Liver (tissue), 9 donors: ENCODE measurements around the gene IPPK. TPM values are rescaled to one million over a fixed set of nuclear protein-coding genes. Genes with fewer than 3 reads are reported as not detected.

Source experiments
- DNase-seq: peaks from one replicate; pipeline ENCODE4 v3.0.0-alpha.2; 2017; ENCODE audit warnings: low spot score
- H3K27ac ChIP-seq, 2 donors: one replicate each; pipeline ENCODE4 v1.7.0; 2013; ENCODE audit warnings: inconsistent platforms in 2 of 2, low read length in 2 of 2, control low read depth in 1 of 2, low read depth in 1 of 2, mild to moderate bottlenecking in 1 of 2
- H3K27me3 ChIP-seq, 4 donors: one replicate each; pipeline versions ENCODE4 v1.6.1 to v1.7.0; 2013; ENCODE audit warnings: low read length in 3 of 4, inconsistent platforms in 1 of 4, mild to moderate bottlenecking in 1 of 4, moderate library complexity in 1 of 4; ENCODE audit not compliant: control insufficient read depth in 4 of 4, insufficient read depth in 4 of 4
- H3K36me3 ChIP-seq, 4 donors: one replicate each; pipeline versions ENCODE4 v1.6.1 to v1.7.0; 2013; ENCODE audit warnings: low read length in 3 of 4, mild to moderate bottlenecking in 3 of 4, low read depth in 1 of 4, moderate library complexity in 1 of 4; ENCODE audit not compliant: control insufficient read depth in 4 of 4, insufficient read depth in 3 of 4
- H3K4me1 ChIP-seq, 4 donors: one replicate each; pipeline versions ENCODE4 v1.6.1 to v1.7.0; 2013; ENCODE audit warnings: low read length in 3 of 4, mild to moderate bottlenecking in 3 of 4, moderate library complexity in 1 of 4; ENCODE audit not compliant: control insufficient read depth in 4 of 4, insufficient read depth in 4 of 4
- H3K4me3 ChIP-seq, 3 donors: one replicate each; pipeline versions ENCODE4 v1.6.1 to v1.7.0; 2013; ENCODE audit warnings: low read length in 3 of 3, control low read depth in 1 of 3, low read depth in 1 of 3, mild to moderate bottlenecking in 1 of 3
- H3K9ac ChIP-seq, 2 donors: one replicate each; pipeline ENCODE4 v1.7.0; 2013; ENCODE audit warnings: low read length in 2 of 2, mild to moderate bottlenecking in 2 of 2, moderate library complexity in 2 of 2, control low read depth in 1 of 2, low read depth in 1 of 2
- H3K9me3 ChIP-seq, 4 donors: one replicate each; pipeline versions ENCODE4 v1.6.1 to v1.7.0; 2013; ENCODE audit warnings: low read length in 3 of 4; ENCODE audit not compliant: control insufficient read depth in 4 of 4
- ATF3 ChIP-seq: IDR thresholded peaks from 2 replicates; pipeline ENCODE4 v1.6.1; 2016; ENCODE audit warnings: antibody characterized with exemption
- EGR1 ChIP-seq, 2 donors: IDR thresholded peaks; 2 replicates each; pipeline ENCODE4 v1.6.1; 2016 to 2018; ENCODE audit warnings: antibody characterized with exemption in 2 of 2, low read depth in 2 of 2
- FOXA1 ChIP-seq: IDR thresholded peaks from 2 replicates; pipeline ENCODE4 v1.6.1; 2016; ENCODE audit warnings: antibody characterized with exemption
- FOXA2 ChIP-seq: IDR thresholded peaks from 2 replicates; pipeline ENCODE4 v1.6.1; 2016; ENCODE audit warnings: antibody characterized with exemption
- GABPA ChIP-seq, 2 donors: IDR thresholded peaks in 1 of 2; conservative IDR thresholded peaks in 1 of 2; 2 replicates each; pipeline ENCODE4 v1.6.1; 2016; ENCODE audit warnings: antibody characterized with exemption in 2 of 2, mild to moderate bottlenecking in 1 of 2, moderate library complexity in 1 of 2
- HNF4A ChIP-seq, 2 donors: conservative IDR thresholded peaks; 2 replicates each; pipeline ENCODE4 v1.6.1; 2016; ENCODE audit warnings: antibody characterized with exemption in 2 of 2, mild to moderate bottlenecking in 2 of 2
- HNF4G ChIP-seq: IDR thresholded peaks from 2 replicates; pipeline ENCODE4 v1.6.1; 2016; ENCODE audit warnings: antibody characterized with exemption
- JUND ChIP-seq, 2 donors: IDR thresholded peaks; 2 replicates each; pipeline ENCODE4 v1.6.1; 2016; ENCODE audit warnings: antibody characterized with exemption in 2 of 2
- NR2F2 ChIP-seq: IDR thresholded peaks from 2 replicates; pipeline ENCODE4 v1.6.1; 2016; ENCODE audit warnings: antibody characterized with exemption
- RAD21 ChIP-seq, 2 donors: IDR thresholded peaks; 2 replicates each; pipeline ENCODE4 v1.6.1; 2016; ENCODE audit warnings: antibody characterized with exemption in 2 of 2, mild to moderate bottlenecking in 2 of 2
- REST ChIP-seq: IDR thresholded peaks from 2 replicates; pipeline ENCODE4 v1.6.1; 2016; ENCODE audit warnings: antibody characterized with exemption, mild to moderate bottlenecking
- RXRA ChIP-seq, 2 donors: IDR thresholded peaks; 2 replicates each; pipeline ENCODE4 v1.6.1; 2017 to 2018; ENCODE audit warnings: antibody characterized with exemption in 2 of 2, mild to moderate bottlenecking in 1 of 2
- SP1 ChIP-seq: IDR thresholded peaks from 2 replicates; pipeline ENCODE4 v1.6.1; 2018; ENCODE audit warnings: antibody characterized with exemption, mild to moderate bottlenecking
- TAF1 ChIP-seq: conservative IDR thresholded peaks from 2 replicates; pipeline ENCODE4 v1.6.1; 2016; ENCODE audit warnings: antibody characterized with exemption, mild to moderate bottlenecking
- YY1 ChIP-seq: IDR thresholded peaks from 2 replicates; pipeline ENCODE4 v1.6.1; 2016; ENCODE audit warnings: antibody characterized with exemption, mild to moderate bottlenecking
- ZBTB33 ChIP-seq: IDR thresholded peaks from 2 replicates; pipeline ENCODE4 v1.6.1; 2016; ENCODE audit warnings: antibody characterized with exemption
- WGBS: extraction: QIAGEN DNeasy Blood & Tissue Kit; methylation state at CpG from one replicate; pipeline ENCODE4 v1.1.7; 2013; 5-methylcytosine and 5-hydroxymethylcytosine counted together
- polyA plus RNA-seq, 2 donors: library from polyadenylated mRNA; stranded (reverse) in 1 of 2; unstranded in 1 of 2; fragments of 200-250 nt in 1 of 2; fragments of >200 nt in 1 of 2; fragmentation: Nextera tagmentation in 1 of 2; extraction: Ambion mirVana in 1 of 2; gene quantifications; one replicate each; pipeline versions ENCODE4 v1.2.1 to v1.2.3, GENCODE V29; 2013 to 2015
- total RNA-seq, 2 donors: library from RNA; depleted of rRNA; stranded (reverse); fragments of >200 nt; gene quantifications; one replicate each; pipeline ENCODE4 v1.2.3, GENCODE V29; 2014
- TF ChIP-seq, protein P1 (sequence below): fragments of 150-350 bp; IDR thresholded peaks from 2 replicates; pipeline ENCODE4 v1.5.1; 2017; ENCODE audit warnings: improper control_type of control experiment, low read depth, low read length; ENCODE audit not compliant: missing input control
- TF ChIP-seq, protein P2 (sequence below): IDR thresholded peaks from 2 replicates; pipeline ENCODE4 v1.6.1; 2016; ENCODE audit warnings: antibody characterized with exemption
- donor health status: healthy.
- donor health status: healthy.
- donor health status: healthy.
- donor health status: healthy.
- donor health status: healthy.

IPPK gene
- total and polyA plus RNA-seq, 4 donors, result 2.1 to 5.9 (median 3.6) TPM

- TF ChIP-seq TAF1 (no peak), EGR1 (IDR thresholded peaks at IDR 0.05; ENCODE audit: low read depth in 2 of 2) (no peak), YY1 (no peak), RAD21 (IDR thresholded peaks at IDR 0.05) (no peak), REST (no peak), NR2F2 (no peak), GABPA (IDR thresholded peaks at IDR 0.05 in 1 of 2, conservative IDR thresholded peaks at IDR 0.05 in 1 of 2) (no peak), HNF4A (conservative IDR thresholded peaks at IDR 0.05) (no peak), SP1 (no peak), RXRA (IDR thresholded peaks at IDR 0.05) (no peak), ZBTB33 (no peak), FOXA2 (no peak), HNF4G (no peak), FOXA1 (no peak), JUND (IDR thresholded peaks at IDR 0.05) (no peak), ATF3 (no peak)
- TF ChIP-seq, protein P1, sequence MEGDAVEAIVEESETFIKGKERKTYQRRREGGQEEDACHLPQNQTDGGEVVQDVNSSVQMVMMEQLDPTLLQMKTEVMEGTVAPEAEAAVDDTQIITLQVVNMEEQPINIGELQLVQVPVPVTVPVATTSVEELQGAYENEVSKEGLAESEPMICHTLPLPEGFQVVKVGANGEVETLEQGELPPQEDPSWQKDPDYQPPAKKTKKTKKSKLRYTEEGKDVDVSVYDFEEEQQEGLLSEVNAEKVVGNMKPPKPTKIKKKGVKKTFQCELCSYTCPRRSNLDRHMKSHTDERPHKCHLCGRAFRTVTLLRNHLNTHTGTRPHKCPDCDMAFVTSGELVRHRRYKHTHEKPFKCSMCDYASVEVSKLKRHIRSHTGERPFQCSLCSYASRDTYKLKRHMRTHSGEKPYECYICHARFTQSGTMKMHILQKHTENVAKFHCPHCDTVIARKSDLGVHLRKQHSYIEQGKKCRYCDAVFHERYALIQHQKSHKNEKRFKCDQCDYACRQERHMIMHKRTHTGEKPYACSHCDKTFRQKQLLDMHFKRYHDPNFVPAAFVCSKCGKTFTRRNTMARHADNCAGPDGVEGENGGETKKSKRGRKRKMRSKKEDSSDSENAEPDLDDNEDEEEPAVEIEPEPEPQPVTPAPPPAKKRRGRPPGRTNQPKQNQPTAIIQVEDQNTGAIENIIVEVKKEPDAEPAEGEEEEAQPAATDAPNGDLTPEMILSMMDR, result no peak
- TF ChIP-seq, protein P2, sequence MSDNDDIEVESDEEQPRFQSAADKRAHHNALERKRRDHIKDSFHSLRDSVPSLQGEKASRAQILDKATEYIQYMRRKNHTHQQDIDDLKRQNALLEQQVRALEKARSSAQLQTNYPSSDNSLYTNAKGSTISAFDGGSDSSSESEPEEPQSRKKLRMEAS, result no peak
- Histone ChIP-seq H3K36me3 (peaks cover 11 to 53% (median 32%) of the 10 kb centered on the region in 4 donors), H3K27ac (no peak overlapping the region), H3K4me1 (no peaks in the 10 kb centered on the region), H3K4me3 (no peak overlapping the region), H3K9me3 (no peaks in the 10 kb centered on the region), H3K27me3 (no peaks in the 10 kb centered on the region), H3K9ac (no peak overlapping the region)
- no peak for DNase-seq
- 90% methylated on average over 11 of the region's 11 CpGs for WGBS
These were observed 22.1 kb downstream of the IPPK start for GRCh38 chr9:92647671-92648473.
